ENCODE results near the gene LRRN3.

LRRN3 gene

GRCh38 chr7:111090846-111091245, at the start of gene LRRN3:
TSS of gene LRRN3 (plus strand) at chr7:111091127. CDS start at chr7:111122773, 31,646 bp downstream.
- Histone ChIP-seq H3K4me3 (ENCODE audit: low read depth in 1 of 2, low read length in 2 of 2) (peak within 1 kb of the TSS; percentile 8 to 58), H3K27me3 (ENCODE audit: control insufficient read depth in 1 of 2, insufficient read depth in 2 of 2, low read length in 2 of 2) (no peaks in the 10 kb centered on the region), H3K9ac (ENCODE audit: low read length) (no peak within 1 kb of the TSS), H3K36me3 (ENCODE audit: insufficient read depth, low read length) (no peaks in the 10 kb centered on the region), H3K27ac (ENCODE audit: low read depth, low read length) (no peak within 1 kb of the TSS), H3K4me1 (ENCODE audit: insufficient read depth, low read length) (peaks cover 26% of the 10 kb centered on the region), H3K9me3 (ENCODE audit: low read length) (no peaks in the 10 kb centered on the region)

GRCh38 chr7:111041577-111041976, 49.4 kb upstream of the LRRN3 start:
- Histone ChIP-seq H3K9me3 (ENCODE audit: low read length) (no peaks in the 10 kb centered on the region), H3K36me3 (ENCODE audit: insufficient read depth, low read length) (no peaks in the 10 kb centered on the region), H3K27me3 (ENCODE audit: control insufficient read depth in 1 of 2, insufficient read depth in 2 of 2, low read length in 2 of 2) (no peaks in the 10 kb centered on the region), H3K9ac (ENCODE audit: low read length) (no peak overlapping the region), H3K4me1 (ENCODE audit: insufficient read depth, low read length) (peaks cover 7% of the 10 kb centered on the region), H3K27ac (ENCODE audit: low read depth, low read length) (no peak overlapping the region), H3K4me3 (ENCODE audit: low read depth in 1 of 2, low read length in 2 of 2) (no peak overlapping the region)

GRCh38 chr7:111042842-111043241, 48.1 kb upstream of the LRRN3 start:
- H3K27ac ChIP-seq (ENCODE audit: low read depth, low read length): no peak overlapping the region
- H3K9me3 ChIP-seq (ENCODE audit: low read length): no peaks in the 10 kb centered on the region
- H3K27me3 ChIP-seq (ENCODE audit: control insufficient read depth in 1 of 2, insufficient read depth in 2 of 2, low read length in 2 of 2): no peaks in the 10 kb centered on the region
- no peaks in the 10 kb centered on the region for H3K36me3 ChIP-seq (ENCODE audit: insufficient read depth, low read length)
- H3K9ac ChIP-seq (ENCODE audit: low read length): no peak overlapping the region
- H3K4me3 ChIP-seq (ENCODE audit: low read depth in 1 of 2, low read length in 2 of 2): no peak overlapping the region
- peaks cover 7% of the 10 kb centered on the region for H3K4me1 ChIP-seq (ENCODE audit: insufficient read depth, low read length)

GRCh38 chr7:111043561-111043960, 47.4 kb upstream of the LRRN3 start:
- Histone ChIP-seq H3K27me3 (ENCODE audit: control insufficient read depth in 1 of 2, insufficient read depth in 2 of 2, low read length in 2 of 2) (no peaks in the 10 kb centered on the region), H3K36me3 (ENCODE audit: insufficient read depth, low read length) (no peaks in the 10 kb centered on the region), H3K4me3 (ENCODE audit: low read depth in 1 of 2, low read length in 2 of 2) (no peak overlapping the region), H3K27ac (ENCODE audit: low read depth, low read length) (no peak overlapping the region), H3K9me3 (ENCODE audit: low read length) (no peaks in the 10 kb centered on the region), H3K9ac (ENCODE audit: low read length) (no peak overlapping the region), H3K4me1 (ENCODE audit: insufficient read depth, low read length) (peaks cover 7% of the 10 kb centered on the region)

- Histone ChIP-seq H3K9me3 (ENCODE audit: low read length) (no peaks in the 10 kb centered on the region), H3K4me3 (ENCODE audit: low read depth in 1 of 2, low read length in 2 of 2) (no peak overlapping the region), H3K4me1 (ENCODE audit: insufficient read depth, low read length) (peaks cover 7% of the 10 kb centered on the region), H3K27ac (ENCODE audit: low read depth, low read length) (no peak overlapping the region), H3K36me3 (ENCODE audit: insufficient read depth, low read length) (no peaks in the 10 kb centered on the region), H3K9ac (ENCODE audit: low read length) (no peak overlapping the region), H3K27me3 (ENCODE audit: control insufficient read depth in 1 of 2, insufficient read depth in 2 of 2, low read length in 2 of 2) (no peaks in the 10 kb centered on the region)
These were observed 45.5 kb upstream of the LRRN3 start for GRCh38 chr7:111045449-111045848.

GRCh38 chr7:111047595-111047994, 43.3 kb upstream of the LRRN3 start:
- Histone ChIP-seq H3K9ac (ENCODE audit: low read length) (no peak overlapping the region), H3K27me3 (ENCODE audit: control insufficient read depth in 1 of 2, insufficient read depth in 2 of 2, low read length in 2 of 2) (no peaks in the 10 kb centered on the region), H3K27ac (ENCODE audit: low read depth, low read length) (no peak overlapping the region), H3K4me3 (ENCODE audit: low read depth in 1 of 2, low read length in 2 of 2) (no peak overlapping the region), H3K36me3 (ENCODE audit: insufficient read depth, low read length) (no peaks in the 10 kb centered on the region), H3K4me1 (ENCODE audit: insufficient read depth, low read length) (peaks cover 7% of the 10 kb centered on the region), H3K9me3 (ENCODE audit: low read length) (no peaks in the 10 kb centered on the region)

GRCh38 chr7:111049971-111050680, 40.8 kb upstream of the LRRN3 start:
- peaks cover 6% of the 10 kb centered on the region for H3K4me1 ChIP-seq (ENCODE audit: insufficient read depth, low read length)
- H3K4me3 ChIP-seq (ENCODE audit: low read depth in 1 of 2, low read length in 2 of 2): no peak overlapping the region
- H3K9ac ChIP-seq (ENCODE audit: low read length): no peak overlapping the region
- no peaks in the 10 kb centered on the region for H3K27me3 ChIP-seq (ENCODE audit: control insufficient read depth in 1 of 2, insufficient read depth in 2 of 2, low read length in 2 of 2)
- no peak overlapping the region for H3K27ac ChIP-seq (ENCODE audit: low read depth, low read length)
- H3K9me3 ChIP-seq (ENCODE audit: low read length): no peaks in the 10 kb centered on the region
- H3K36me3 ChIP-seq (ENCODE audit: insufficient read depth, low read length): no peaks in the 10 kb centered on the region

- H3K27me3 ChIP-seq (ENCODE audit: control insufficient read depth in 1 of 2, insufficient read depth in 2 of 2, low read length in 2 of 2): no peaks in the 10 kb centered on the region
- H3K4me1 ChIP-seq (ENCODE audit: insufficient read depth, low read length): no peaks in the 10 kb centered on the region
- no peak overlapping the region for H3K4me3 ChIP-seq (ENCODE audit: low read depth in 1 of 2, low read length in 2 of 2)
- no peaks in the 10 kb centered on the region for H3K9me3 ChIP-seq (ENCODE audit: low read length)
- no peak overlapping the region for H3K9ac ChIP-seq (ENCODE audit: low read length)
- no peak overlapping the region for H3K27ac ChIP-seq (ENCODE audit: low read depth, low read length)
- H3K36me3 ChIP-seq (ENCODE audit: insufficient read depth, low read length): no peaks in the 10 kb centered on the region
These were observed 40.0 kb upstream of the LRRN3 start for GRCh38 chr7:111050875-111051416.

GRCh38 chr7:111051832-111052231, 39.1 kb upstream of the LRRN3 start:
- no peaks in the 10 kb centered on the region for H3K27me3 ChIP-seq (ENCODE audit: control insufficient read depth in 1 of 2, insufficient read depth in 2 of 2, low read length in 2 of 2)
- no peak overlapping the region for H3K4me3 ChIP-seq (ENCODE audit: low read depth in 1 of 2, low read length in 2 of 2)
- no peak overlapping the region for H3K9ac ChIP-seq (ENCODE audit: low read length)
- no peak overlapping the region for H3K27ac ChIP-seq (ENCODE audit: low read depth, low read length)
- H3K9me3 ChIP-seq (ENCODE audit: low read length): no peaks in the 10 kb centered on the region
- H3K4me1 ChIP-seq (ENCODE audit: insufficient read depth, low read length): no peaks in the 10 kb centered on the region
- H3K36me3 ChIP-seq (ENCODE audit: insufficient read depth, low read length): no peaks in the 10 kb centered on the region

- no peak overlapping the region for H3K9ac ChIP-seq (ENCODE audit: low read length)
- no peaks in the 10 kb centered on the region for H3K4me1 ChIP-seq (ENCODE audit: insufficient read depth, low read length)
- H3K27me3 ChIP-seq (ENCODE audit: control insufficient read depth in 1 of 2, insufficient read depth in 2 of 2, low read length in 2 of 2): no peaks in the 10 kb centered on the region
- H3K36me3 ChIP-seq (ENCODE audit: insufficient read depth, low read length): no peaks in the 10 kb centered on the region
- H3K9me3 ChIP-seq (ENCODE audit: low read length): no peaks in the 10 kb centered on the region
- H3K4me3 ChIP-seq (ENCODE audit: low read depth in 1 of 2, low read length in 2 of 2): no peak overlapping the region
- no peak overlapping the region for H3K27ac ChIP-seq (ENCODE audit: low read depth, low read length)
These were observed 37.9 kb upstream of the LRRN3 start for GRCh38 chr7:111053035-111053434.

GRCh38 chr7:111056371-111056770, 34.6 kb upstream of the LRRN3 start:
- Histone ChIP-seq H3K9ac (ENCODE audit: low read length) (no peak overlapping the region), H3K36me3 (ENCODE audit: insufficient read depth, low read length) (no peaks in the 10 kb centered on the region), H3K27me3 (ENCODE audit: control insufficient read depth in 1 of 2, insufficient read depth in 2 of 2, low read length in 2 of 2) (no peaks in the 10 kb centered on the region), H3K4me3 (ENCODE audit: low read depth in 1 of 2, low read length in 2 of 2) (no peak overlapping the region), H3K4me1 (ENCODE audit: insufficient read depth, low read length) (no peaks in the 10 kb centered on the region), H3K27ac (ENCODE audit: low read depth, low read length) (no peak overlapping the region), H3K9me3 (ENCODE audit: low read length) (no peaks in the 10 kb centered on the region)

- no peaks in the 10 kb centered on the region for H3K27me3 ChIP-seq (ENCODE audit: control insufficient read depth in 1 of 2, insufficient read depth in 2 of 2, low read length in 2 of 2)
- H3K9ac ChIP-seq (ENCODE audit: low read length): no peak overlapping the region
- no peak overlapping the region for H3K4me3 ChIP-seq (ENCODE audit: low read depth in 1 of 2, low read length in 2 of 2)
- no peaks in the 10 kb centered on the region for H3K4me1 ChIP-seq (ENCODE audit: insufficient read depth, low read length)
- H3K36me3 ChIP-seq (ENCODE audit: insufficient read depth, low read length): no peaks in the 10 kb centered on the region
- no peaks in the 10 kb centered on the region for H3K9me3 ChIP-seq (ENCODE audit: low read length)
- H3K27ac ChIP-seq (ENCODE audit: low read depth, low read length): no peak overlapping the region
These were observed 33.9 kb upstream of the LRRN3 start for GRCh38 chr7:111057066-111057465.
